Measurements from ENCODE around the gene PKLR. TPM values are rescaled to one million over a fixed set of nuclear protein-coding genes. Genes with fewer than 3 reads are reported as not detected.

PKLR gene
- total and polyA plus RNA-seq, 2 donors (not counting 1 experiment from before 2014, with no cell fraction given) = not detected

DNA sequence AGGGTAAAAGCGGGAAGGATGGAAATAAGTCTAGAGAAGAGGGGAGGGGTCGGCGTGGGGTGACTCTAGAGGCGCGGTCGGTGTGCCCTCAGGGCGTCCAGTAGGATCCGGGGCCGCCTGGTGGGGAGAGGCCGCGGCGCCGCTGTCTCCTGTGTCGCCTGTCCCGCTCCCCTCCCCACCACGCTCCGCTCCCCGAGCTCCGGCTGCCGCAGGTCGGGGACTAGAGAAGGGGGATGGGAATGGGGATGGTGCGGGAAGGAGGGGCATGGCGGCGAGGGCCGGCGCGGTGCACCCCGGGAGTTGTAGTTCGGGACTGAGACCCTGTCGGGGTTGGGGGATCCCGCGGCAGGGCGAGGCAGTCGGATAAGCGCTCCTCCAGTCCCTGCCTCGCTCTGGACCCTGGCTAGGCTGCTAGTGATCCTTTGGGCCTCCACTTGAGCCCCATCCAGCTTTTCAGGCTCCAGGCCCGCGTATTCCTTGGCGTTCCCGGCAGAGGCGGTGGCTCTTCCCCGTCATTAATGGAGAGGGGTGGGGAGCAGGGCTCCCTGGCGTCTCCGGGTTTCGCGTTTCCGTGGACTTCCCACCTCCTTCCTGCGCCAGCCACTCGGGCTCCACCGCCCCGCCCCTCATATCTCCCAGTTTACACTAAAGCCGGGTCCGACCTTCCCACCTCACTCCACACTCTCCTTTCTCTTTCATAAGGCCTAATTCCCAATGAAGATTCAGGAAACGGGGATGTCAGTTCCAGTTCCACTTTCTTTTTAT, 45.8 kb downstream of the PKLR start, which contains the start of gene ENTREP3:
TSS of gene ENTREP3 (minus strand) at position 241 of the 765 bp plus-strand sequence. CDS start 606 bp downstream, outside the sequence.
- ChIA-PET CTCF (interaction anchor here (0.8 to 1.2 kb wide), 2 partner anchors 51 to 68 kb away, joined by 3 to 5 read pairs; no protein-coding TSS in a partner anchor), POLR2A (interaction anchor here (1.0 to 1.5 kb wide), 2 partner anchors 11 to 18 kb away, joined by 3 to 12 read pairs; partner anchors contain the start of gene CLK2)
- peaks cover 18 to 29% of the 10 kb centered on the region in 2 donors for H3K4me1 ChIP-seq (ENCODE audit: control insufficient read depth in 2 of 2, insufficient read depth in 2 of 2, low read length in 2 of 2)
- H3K36me3 ChIP-seq (replicated peaks in 1 of 2; ENCODE audit: control extremely low read depth in 1 of 2, control insufficient read depth in 1 of 2, extremely low read depth in 1 of 2, insufficient read depth in 2 of 2, low read length in 1 of 2) = peaks cover 0 to 26% of the 10 kb centered on the region in 2 experiments
- no peaks in the 10 kb centered on the region for H3K27me3 ChIP-seq (replicated peaks in 1 of 4; ENCODE audit: control extremely low read depth in 1 of 4, control insufficient read depth in 3 of 4, insufficient read depth in 4 of 4, low read length in 3 of 4)
- peak within 1 kb of the TSS; percentile 1 to 32 for H3K27ac ChIP-seq (ENCODE audit: low read length in 2 of 2)
- peaks cover 3% of the 10 kb centered on the region for H3K79me2 ChIP-seq (ENCODE audit: control insufficient read depth, insufficient read depth, low read length)
- Mint-ChIP-seq H3K4me1 (peaks cover 45% of the 10 kb centered on the region), H3K9me3 (ENCODE audit: insufficient read depth) (no peaks in the 10 kb centered on the region), H3K27me3 (no peaks in the 10 kb centered on the region), H3K4me3 (peak within 1 kb of the TSS; percentile 90), H3K27ac (peak within 1 kb of the TSS; percentile 81)
- intact Hi-C loops (cut with micrococcal nuclease) = no loop called here
- peak within 1 kb of the TSS; percentile 97 for H3K4me2 ChIP-seq (replicated peaks; ENCODE audit: low read depth, low read length, poor library complexity, severe bottlenecking)
- peaks cover 0 to 3% (median 0%) of the 10 kb centered on the region in 3 donors for H3K9me3 ChIP-seq (ENCODE audit: control extremely low read depth in 1 of 3, control insufficient read depth in 2 of 3, insufficient read depth in 1 of 3, low read length in 2 of 3)
- peak within 1 kb of the TSS; percentile 25 to 87 (median 79) for H3K4me3 ChIP-seq (ENCODE audit: control extremely low read depth in 1 of 5, extremely low read depth in 1 of 5, insufficient read depth in 1 of 5, low read depth in 2 of 5, low read length in 4 of 5)
- no peak for TF ChIP-seq EZH2 (IDR thresholded peaks at IDR 0.05; ENCODE audit: borderline replicate concordance, insufficient read depth, low read depth, low read length, poor library complexity, severe bottlenecking)
- TF ChIP-seq, protein P1, sequence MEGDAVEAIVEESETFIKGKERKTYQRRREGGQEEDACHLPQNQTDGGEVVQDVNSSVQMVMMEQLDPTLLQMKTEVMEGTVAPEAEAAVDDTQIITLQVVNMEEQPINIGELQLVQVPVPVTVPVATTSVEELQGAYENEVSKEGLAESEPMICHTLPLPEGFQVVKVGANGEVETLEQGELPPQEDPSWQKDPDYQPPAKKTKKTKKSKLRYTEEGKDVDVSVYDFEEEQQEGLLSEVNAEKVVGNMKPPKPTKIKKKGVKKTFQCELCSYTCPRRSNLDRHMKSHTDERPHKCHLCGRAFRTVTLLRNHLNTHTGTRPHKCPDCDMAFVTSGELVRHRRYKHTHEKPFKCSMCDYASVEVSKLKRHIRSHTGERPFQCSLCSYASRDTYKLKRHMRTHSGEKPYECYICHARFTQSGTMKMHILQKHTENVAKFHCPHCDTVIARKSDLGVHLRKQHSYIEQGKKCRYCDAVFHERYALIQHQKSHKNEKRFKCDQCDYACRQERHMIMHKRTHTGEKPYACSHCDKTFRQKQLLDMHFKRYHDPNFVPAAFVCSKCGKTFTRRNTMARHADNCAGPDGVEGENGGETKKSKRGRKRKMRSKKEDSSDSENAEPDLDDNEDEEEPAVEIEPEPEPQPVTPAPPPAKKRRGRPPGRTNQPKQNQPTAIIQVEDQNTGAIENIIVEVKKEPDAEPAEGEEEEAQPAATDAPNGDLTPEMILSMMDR (IDR thresholded peaks at IDR 0.05) = no peak
- WGBS (ENCODE audit: insufficient coverage) = 10% methylated on average over 39 of the region's 54 CpGs
- H3K9ac ChIP-seq (ENCODE audit: low read length) = peak within 1 kb of the TSS; percentile 80
- peak within 1 kb of the TSS; percentile 93 for H2AFZ ChIP-seq (ENCODE audit: insufficient read depth, low read depth, low read length, poor library complexity, severe bottlenecking)
- ATAC-seq (ENCODE audit: low read depth) (peak; percentile 60), DNase-seq (peak; percentile 81)
- peaks cover 3% of the 10 kb centered on the region for H4K20me1 ChIP-seq (ENCODE audit: control insufficient read depth, insufficient read depth, low read length, poor library complexity, severe bottlenecking)

All from B cell (primary cell).